Stimulated activated CD4-positive, alpha-beta T cell treated with anti-CD3 and anti-CD28 coated beads, Interleukin-1b, Interleukin-23, amount 100 ng/mL, for 48 hours (primary cell): ENCODE measurements around the gene GLB1L.
A peak's percentile ranks its signal among the peaks of the same experiment; 100 is the strongest.

ENCODE experiments used
- DNase-seq: peaks from one replicate; pipeline ENCODE4 v3.0.0-alpha.2; 2020

Gene GLB1L

GRCh38 chr2:219219784-219220532 is 25.3 kb downstream of the GLB1L start:
- DNase-seq, result no peak

GRCh38 chr2:219218732-219219701 is 26.2 kb downstream of the GLB1L start, which contains the start of gene ABCB6:
ABCB6 (minus strand) TSS chr2:219218958; CDS start chr2:219218673, 285 bp downstream.
- peak; percentile 91 for DNase-seq

GRCh38 chr2:219218217-219218731 is 27.0 kb downstream of the GLB1L start:
- DNase-seq, result no peak

- DNase-seq, result no peak
Observed at GRCh38 chr2:219216535-219216915, 28.7 kb downstream of the GLB1L start.

- DNase-seq, result no peak
Observed at GRCh38 chr2:219215871-219216534, 29.2 kb downstream of the GLB1L start.

GRCh38 chr2:219214786-219215185 is 30.5 kb downstream of the GLB1L start:
- no peak for DNase-seq

- no peak for DNase-seq
Observed at GRCh38 chr2:219214141-219214540, 31.1 kb downstream of the GLB1L start.

- no peak for DNase-seq
Observed at GRCh38 chr2:219213486-219214071, 31.7 kb downstream of the GLB1L start.

- DNase-seq, result no peak
Observed at GRCh38 chr2:219213026-219213415, 32.2 kb downstream of the GLB1L start.

- no peak for DNase-seq
Observed at GRCh38 chr2:219210886-219211362, 34.3 kb downstream of the GLB1L start.

- DNase-seq, result no peak
Observed at GRCh38 chr2:219210196-219210885, 34.9 kb downstream of the GLB1L start.

- DNase-seq, result no peak
Observed at GRCh38 chr2:219209236-219210195, 35.7 kb downstream of the GLB1L start.

- no peak for DNase-seq
Observed at GRCh38 chr2:219207884-219208740, 37.1 kb downstream of the GLB1L start.

GRCh38 chr2:219207134-219207883 is 37.9 kb downstream of the GLB1L start:
- DNase-seq, result no peak

GRCh38 chr2:219206328-219207133 is 38.7 kb downstream of the GLB1L start, which contains the start of gene ZFAND2B:
ZFAND2B (plus strand) TSS chr2:219206782; CDS start chr2:219206988, 206 bp downstream.
- peak; percentile 94 for DNase-seq

- DNase-seq, result no peak
Observed at GRCh38 chr2:219205981-219206327, 39.3 kb downstream of the GLB1L start.

- no peak for DNase-seq
Observed at GRCh38 chr2:219205165-219205538, 40.1 kb downstream of the GLB1L start.
